ENCODE results near the gene AFMID.
"Not testable (repeated sequence)": the region's sequence is repeated elsewhere in the genome, so short reads cannot be mapped to it uniquely, and the experiment has no call there.

The AFMID gene

GRCh38 chr17:78223765-78224164, 36.6 kb downstream of the AFMID start:
- DNase-seq (ENCODE audit: low read depth in 2 of 2), result no peak

- DNase-seq (ENCODE audit: low read depth in 2 of 2), result no peak
Measured at GRCh38 chr17:78224231-78225087, 37.3 kb downstream of the AFMID start.

DNA sequence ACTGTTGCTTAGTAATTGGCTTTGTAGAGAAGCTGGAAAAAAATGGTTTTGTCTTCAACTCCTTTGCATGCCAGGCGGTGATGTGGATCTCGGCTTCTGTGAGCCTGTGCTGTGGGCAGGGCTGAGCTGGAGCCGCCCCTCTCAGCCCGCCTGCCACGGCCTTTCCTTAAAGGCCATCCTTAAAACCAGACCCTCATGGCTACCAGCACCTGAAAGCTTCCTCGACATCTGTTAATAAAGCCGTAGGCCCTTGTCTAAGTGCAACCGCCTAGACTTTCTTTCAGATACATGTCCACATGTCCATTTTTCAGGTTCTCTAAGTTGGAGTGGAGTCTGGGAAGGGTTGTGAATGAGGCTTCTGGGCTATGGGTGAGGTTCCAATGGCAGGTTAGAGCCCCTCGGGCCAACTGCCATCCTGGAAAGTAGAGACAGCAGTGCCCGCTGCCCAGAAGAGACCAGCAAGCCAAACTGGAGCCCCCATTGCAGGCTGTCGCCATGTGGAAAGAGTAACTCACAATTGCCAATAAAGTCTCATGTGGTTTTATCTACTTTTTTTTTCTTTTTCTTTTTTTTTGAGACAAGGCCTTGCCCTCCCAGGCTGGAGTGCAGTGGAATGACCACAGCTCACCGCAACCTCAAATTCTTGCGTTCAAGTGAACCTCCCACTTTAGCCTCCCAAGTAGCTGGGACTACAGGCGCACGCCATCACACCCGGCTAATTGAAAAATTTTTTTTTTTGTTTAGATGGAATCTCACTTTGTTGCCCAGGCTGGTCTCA, 38.1 kb downstream of the AFMID start:
- DNase-seq (ENCODE audit: low read depth in 2 of 2), result no peak

DNA sequence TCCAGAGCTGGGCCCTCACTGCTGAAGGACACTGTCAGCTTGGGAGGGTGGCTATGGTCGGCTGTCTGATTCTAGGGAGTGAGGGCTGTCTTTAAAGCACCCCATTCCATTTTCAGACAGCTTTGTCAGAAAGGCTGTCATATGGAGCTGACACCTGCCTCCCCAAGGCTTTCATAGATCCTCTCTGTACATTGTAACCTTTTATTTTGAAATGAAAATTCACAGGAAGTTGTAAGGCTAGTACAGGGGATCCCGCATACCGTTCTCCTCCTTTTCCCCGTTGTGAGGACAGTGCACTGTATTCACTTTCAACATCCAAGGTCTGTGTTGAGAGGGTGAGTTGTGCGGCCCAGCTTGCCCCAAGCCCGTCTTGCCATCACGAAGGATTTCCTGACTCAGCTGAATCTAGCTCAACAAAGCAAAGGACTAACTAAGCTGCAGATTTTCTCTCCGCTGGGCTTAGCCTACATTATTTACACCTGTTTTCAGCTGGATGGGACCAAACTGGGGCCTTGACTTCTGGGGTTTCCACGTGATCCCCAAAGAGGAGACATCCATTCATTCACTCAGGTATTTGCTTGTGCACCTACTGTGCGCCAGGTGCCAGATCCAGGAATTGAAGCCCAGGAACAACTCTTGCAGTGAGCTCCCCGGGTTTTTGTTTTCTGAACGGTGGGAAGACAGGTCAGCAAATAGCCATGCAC, 39.0 kb downstream of the AFMID start:
- DNase-seq (ENCODE audit: low read depth in 2 of 2), result no peak

DNA sequence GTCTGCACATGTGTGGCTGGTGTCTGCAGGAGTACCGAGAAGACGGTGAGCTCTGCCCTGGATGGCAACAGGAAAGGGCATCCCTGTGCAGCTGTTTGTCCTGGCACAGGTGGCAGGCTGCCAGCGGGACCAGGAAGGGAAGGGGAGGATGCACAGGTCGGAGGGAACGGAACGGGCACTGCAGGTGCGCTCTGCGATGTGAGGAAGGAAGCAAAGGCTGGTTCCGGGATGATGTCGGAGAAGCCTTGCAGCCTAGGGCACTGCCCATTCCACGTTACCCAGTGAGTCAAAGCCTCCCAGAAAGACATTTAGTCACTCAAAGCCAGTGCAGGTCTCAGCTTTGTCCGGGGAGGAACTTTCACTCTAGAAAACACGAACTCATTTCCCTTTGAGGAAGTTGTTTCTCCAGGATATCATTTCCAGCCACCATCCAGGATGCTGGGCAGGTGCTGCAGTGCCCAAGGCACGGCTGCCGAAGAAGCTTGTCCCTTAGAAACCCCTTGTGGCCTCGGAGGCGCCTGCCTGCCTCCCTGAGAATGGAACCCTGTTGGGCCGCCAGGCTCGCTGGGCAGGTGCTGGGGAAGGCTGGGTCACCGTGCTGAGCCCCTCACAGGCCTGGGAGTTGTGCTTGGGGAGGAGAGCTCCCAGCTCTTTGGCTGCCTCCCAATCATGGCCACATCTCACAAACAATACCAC, 39.7 kb downstream of the AFMID start:
- no peak for DNase-seq (ENCODE audit: low read depth in 2 of 2)

DNA sequence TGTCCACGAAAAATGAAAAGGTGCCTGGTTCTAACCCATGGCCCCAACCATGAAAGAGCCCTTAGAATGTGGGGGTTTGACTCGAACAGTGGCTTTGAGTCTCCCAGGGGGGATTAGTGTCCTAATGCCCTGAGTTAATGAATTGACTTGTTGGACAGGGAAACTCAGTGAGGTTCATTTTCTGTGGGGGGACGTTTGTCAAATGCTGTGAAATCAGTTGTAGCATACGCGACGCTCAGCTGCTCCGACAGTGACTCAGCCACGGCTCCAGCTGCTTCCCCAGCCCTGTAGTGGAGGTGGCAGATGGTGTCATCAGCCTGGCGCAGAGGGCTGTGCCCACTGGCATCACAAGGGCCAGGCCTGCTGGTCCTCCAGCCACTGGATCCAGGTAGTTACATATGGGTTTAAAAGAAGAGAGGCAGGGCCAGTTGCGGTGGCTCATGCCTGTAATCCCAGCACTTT, 40.3 kb downstream of the AFMID start:
- DNase-seq (ENCODE audit: low read depth in 2 of 2), result no peak

- no peak for DNase-seq (ENCODE audit: low read depth in 2 of 2)
Measured at GRCh38 chr17:78228176-78228575, 41.0 kb downstream of the AFMID start.

DNA sequence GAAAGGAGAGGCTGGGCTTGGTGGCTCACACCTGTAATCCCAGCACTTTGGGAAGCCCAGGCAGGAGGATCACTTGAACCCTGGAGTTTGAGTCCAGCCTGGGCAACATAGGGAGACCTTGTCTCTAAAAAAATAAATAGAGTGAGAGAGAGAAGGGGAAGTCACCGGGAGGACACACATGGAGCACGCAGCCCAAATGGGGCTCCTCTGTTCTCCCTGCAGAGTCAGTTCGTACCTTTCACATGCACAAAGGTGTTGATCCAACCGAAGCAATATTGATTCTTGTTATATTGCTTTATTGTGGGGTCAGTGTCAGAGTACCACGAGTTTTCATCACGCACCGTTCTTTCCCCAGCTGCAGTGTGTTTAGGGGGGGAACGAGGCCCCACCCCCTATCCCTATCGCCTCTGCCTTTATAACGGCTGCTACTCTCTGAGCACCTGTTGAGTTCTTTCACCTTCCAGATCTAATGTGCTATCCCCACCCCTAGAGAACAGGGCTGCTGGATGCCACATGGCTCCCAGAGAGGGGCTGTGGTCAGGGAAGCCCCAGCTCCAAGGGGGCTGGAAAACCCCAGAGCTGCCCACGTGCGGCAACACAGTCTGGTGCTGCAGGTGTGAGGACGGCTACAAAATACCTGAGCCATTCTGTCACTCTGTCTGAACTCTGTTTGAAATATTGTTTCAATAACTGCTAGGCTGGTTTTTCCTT, 43.2 kb downstream of the AFMID start:
- DNase-seq (ENCODE audit: low read depth in 2 of 2), result no peak

- DNase-seq (ENCODE audit: low read depth in 2 of 2), result no peak
Measured at GRCh38 chr17:78230996-78231935, 44.1 kb downstream of the AFMID start, which contains the start of gene TMEM235. TMEM235 (plus strand) TSS chr17:78231631; CDS start chr17:78232024, 393 bp downstream.

DNA sequence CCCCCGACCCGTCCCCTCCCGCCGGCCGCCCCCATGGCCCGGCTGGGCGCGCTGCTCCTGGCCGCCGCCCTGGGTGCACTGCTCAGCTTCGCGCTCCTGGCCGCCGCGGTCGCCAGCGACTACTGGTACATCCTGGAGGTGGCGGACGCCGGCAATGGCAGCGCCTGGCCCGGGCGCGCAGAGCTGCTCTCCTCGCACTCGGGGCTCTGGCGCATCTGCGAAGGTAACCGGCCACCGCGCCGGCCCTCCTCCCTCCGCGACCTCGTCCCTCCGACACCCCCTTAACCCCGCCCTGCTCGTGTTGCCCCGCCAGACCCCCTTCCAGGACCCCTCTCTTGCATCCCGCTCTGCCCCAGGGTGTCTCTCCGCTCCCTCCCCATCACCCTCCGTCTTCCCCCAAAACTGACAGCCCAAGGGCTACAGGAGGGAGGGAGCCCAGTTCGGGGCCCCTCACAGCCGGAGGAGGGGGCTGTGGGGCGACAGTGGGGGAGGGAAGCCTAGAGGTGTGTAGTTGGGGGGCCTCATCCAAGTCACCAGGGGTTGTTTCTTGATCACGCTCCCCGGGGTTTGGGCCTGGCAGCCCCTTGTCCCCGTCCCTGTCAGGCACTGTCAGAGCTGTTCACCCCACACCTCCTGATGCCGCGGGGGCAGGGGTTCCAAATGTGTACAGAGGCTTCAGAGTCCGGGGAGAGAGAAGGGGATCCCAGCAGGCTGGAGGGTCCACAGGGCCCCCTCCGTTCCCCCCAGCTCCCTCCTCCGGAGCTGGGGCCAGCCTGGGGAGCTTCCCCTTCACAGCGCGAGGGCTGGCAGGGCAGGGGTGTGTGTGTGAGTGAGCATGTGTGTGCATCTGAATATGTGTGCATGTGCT, 45.1 kb downstream of the AFMID start:
- no peak for DNase-seq (ENCODE audit: low read depth in 2 of 2)

DNA sequence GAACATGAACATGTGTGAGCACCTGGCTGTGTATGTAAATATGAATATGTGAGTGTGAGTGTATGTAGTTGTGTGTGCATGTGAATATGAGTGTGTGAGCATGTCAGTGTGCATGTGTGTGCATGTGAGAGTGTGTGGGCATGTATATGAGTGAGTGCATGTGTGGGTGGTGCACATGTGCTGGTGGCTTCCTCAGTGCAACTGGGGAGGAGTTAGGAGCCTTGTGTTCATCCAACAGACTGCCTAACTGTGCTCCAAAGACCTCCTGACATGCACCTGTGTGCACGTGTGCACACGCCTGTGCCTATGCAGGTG, 45.7 kb downstream of the AFMID start:
- no peak for DNase-seq (ENCODE audit: low read depth in 2 of 2)

GRCh38 chr17:78233678-78234077, 46.5 kb downstream of the AFMID start:
- DNase-seq (ENCODE audit: low read depth in 2 of 2), result no peak

- DNase-seq (ENCODE audit: low read depth in 2 of 2), result no peak
Measured at GRCh38 chr17:78234261-78234865, 47.2 kb downstream of the AFMID start.

GRCh38 chr17:78235022-78235421, 47.9 kb downstream of the AFMID start:
- not testable (repeated sequence) for DNase-seq (ENCODE audit: low read depth in 2 of 2)

DNA sequence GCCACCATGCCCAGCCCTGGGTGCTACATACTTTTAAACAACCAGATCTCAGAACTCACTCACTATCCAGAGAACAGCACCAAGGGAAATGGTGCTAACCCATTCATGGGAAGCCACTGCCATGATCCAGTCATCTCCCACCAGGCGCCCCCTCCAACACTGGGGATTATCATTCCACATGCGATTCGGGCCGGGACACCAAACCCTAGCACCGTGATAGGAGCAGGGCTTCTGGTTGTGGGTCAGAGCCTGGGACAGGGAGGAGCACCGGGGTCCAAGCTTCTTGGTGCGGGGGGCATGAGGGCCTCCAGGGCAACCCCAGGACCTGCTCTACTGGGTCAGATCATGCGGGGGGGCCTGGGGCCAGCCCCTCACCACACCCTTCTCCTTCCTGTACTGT, 48.7 kb downstream of the AFMID start:
- no peak for DNase-seq (ENCODE audit: low read depth in 2 of 2)

DNA sequence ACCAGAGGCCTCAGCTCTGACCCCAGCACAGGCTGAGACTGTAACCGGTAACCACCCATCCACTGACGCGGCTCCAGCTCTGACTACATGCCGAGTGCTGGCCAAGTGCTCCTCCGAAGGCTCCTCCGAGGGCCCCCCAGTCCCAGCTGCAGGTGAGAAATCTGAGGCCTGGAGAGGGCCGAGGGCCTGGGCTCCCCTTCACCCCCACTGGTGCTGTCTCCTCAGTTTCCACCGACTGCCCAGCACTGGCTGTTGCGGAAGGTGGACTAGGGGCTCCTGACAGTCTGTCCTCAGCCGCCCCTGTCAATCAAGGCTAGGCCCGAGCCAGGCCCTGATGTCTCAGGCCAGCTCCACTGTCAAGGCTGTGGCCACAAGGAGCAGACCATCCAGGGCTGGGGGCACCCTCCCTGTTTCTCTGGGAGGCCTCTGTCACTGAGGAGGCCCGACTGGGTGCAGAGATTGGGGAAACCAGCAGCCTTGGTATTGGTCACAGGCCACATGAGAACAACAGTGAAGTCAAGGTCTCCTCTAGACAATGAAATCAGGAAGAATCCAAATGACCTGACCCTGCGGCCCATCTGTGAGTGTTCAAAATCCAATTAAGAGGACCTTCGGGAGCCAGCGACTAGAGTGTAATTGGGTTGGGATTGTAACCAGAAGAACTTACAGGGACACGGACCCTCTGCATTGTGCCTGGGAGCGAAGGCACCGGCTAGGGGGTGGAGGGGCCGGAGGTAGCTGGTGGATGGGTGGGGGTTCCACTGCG, 49.4 kb downstream of the AFMID start:
- no peak for DNase-seq (ENCODE audit: low read depth in 2 of 2)

DNA sequence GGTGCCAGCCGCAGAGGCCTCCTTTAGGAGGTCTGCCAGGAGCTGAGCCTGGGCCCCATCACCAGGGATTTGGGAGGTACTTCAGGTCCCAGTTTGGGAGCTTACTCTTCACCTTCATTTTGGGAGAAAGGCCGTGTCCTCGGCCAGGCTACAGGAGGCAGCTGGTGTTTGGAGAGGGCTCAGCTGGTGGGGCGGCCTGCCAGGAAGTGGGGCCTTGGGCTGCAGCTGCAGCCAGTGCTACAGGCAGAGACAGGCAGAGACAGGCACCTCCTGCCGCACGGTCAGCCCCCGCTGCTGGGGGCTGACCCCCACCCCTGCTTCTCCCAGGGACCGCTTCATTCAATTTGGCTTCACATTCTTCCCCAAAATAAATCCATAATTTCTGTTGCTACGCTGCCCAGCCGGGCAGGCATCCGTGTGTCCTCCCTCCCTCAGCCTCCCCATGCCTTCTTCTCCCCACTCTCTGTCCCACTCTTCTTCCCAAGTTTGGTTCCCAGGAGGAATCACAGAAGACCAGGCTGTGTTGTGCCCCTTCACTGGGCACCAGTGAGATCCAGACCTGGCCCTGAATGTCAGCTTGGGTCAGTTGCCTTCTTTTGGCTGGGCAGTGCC, 50.3 kb downstream of the AFMID start:
- DNase-seq (ENCODE audit: low read depth in 2 of 2), result no peak
